Subcutaneous abdominal adipose tissue (tissue), 5 donors: Measurements from ENCODE around the gene UACA.

Experiments
- H3K27ac ChIP-seq: one replicate; pipeline ENCODE4 v1.7.0; 2013; ENCODE audit warnings: low read depth, mild to moderate bottlenecking, inconsistent platforms, low read length, moderate library complexity
- H3K27me3 ChIP-seq, 5 donors: one replicate each; pipeline ENCODE4 v1.7.0; 2013; ENCODE audit warnings: low read length in 5 of 5, inconsistent platforms in 1 of 5; ENCODE audit not compliant: control insufficient read depth in 5 of 5, insufficient read depth in 4 of 5
- H3K36me3 ChIP-seq, 5 donors: one replicate each; pipeline ENCODE4 v1.7.0; 2013; ENCODE audit warnings: low read length in 5 of 5; ENCODE audit not compliant: control insufficient read depth in 5 of 5, insufficient read depth in 5 of 5
- H3K4me1 ChIP-seq, 5 donors: one replicate each; pipeline ENCODE4 v1.7.0; 2013; ENCODE audit warnings: low read length in 5 of 5, mild to moderate bottlenecking in 3 of 5, moderate library complexity in 1 of 5; ENCODE audit not compliant: control insufficient read depth in 5 of 5, insufficient read depth in 5 of 5
- H3K4me3 ChIP-seq, 5 donors: one replicate each; pipeline ENCODE4 v1.7.0; 2013; ENCODE audit warnings: low read length in 5 of 5, low read depth in 1 of 5
- H3K9ac ChIP-seq, 5 donors: one replicate each; pipeline ENCODE4 v1.7.0; 2013; ENCODE audit warnings: low read length in 5 of 5, mild to moderate bottlenecking in 4 of 5, moderate library complexity in 3 of 5
- H3K9me3 ChIP-seq, 5 donors: one replicate each; pipeline ENCODE4 v1.7.0; 2013; ENCODE audit warnings: low read length in 5 of 5; ENCODE audit not compliant: control insufficient read depth in 5 of 5
- donor health status: healthy.
- donor health status: healthy.
- donor health status: healthy.
- donor health status: healthy.
- donor health status: healthy.

Gene UACA

DNA sequence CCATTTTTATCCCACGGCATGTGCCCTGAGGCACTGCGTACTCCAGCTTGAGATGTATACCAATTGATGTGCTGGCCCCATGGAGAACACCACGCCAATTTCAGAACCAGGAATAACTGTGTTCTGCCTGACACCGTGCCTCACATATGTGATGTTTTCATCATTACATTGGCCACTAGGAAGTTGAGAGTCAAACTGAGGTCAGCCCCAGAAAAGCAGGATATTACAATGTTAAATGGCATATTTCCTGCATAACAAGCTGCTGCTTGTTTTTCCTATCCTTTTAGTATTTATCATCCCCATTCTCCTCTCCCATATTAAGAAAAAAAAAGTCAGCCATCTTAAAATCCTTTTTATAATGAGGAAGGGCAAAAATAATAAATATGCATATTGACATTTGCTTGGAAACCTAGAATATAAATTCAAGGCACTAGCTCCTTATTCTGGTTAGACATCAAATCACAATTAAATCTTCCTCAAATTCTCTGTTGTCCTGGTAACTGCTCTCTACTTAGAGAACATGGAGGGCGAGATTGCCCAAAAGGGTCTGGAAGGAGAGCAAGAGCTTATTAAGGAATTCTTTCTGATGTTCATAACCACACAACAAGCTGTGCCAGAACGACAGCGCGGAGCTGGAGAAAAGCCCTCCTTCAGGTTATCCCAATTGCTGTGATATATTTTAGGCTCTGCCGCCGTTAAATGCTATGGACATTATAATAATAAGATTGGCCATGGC, 112.6 kb downstream of the UACA start:
- H3K27me3 ChIP-seq, result no peaks in the 10 kb centered on the region
- H3K9me3 ChIP-seq, result no peaks in the 10 kb centered on the region
- no peak overlapping the region for H3K9ac ChIP-seq
- no peak overlapping the region for H3K27ac ChIP-seq
- H3K4me1 ChIP-seq, result peaks cover 2 to 18% (median 10%) of the 10 kb centered on the region in 5 donors
- no peak overlapping the region for H3K4me3 ChIP-seq
- H3K36me3 ChIP-seq, result peaks cover 7 to 18% (median 11%) of the 10 kb centered on the region in 5 donors

DNA sequence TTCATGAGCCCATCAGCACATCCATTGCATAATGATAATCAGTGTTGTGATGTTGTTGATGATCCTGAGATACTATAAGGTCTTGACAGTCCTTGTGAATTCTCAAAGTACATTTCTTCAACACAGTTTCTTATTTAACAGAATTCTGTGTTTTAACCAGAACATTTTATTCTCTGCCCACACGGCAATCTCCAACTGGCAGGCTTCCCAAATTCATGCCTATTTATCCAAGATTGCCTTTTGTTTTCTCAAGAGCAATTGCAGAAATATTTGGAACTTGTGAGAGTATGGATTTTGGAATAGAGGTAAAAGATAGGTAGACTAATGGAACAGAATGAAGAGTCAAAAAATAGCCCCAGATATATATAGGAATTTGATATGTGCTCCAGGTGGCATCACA, 116.0 kb downstream of the UACA start:
- H3K4me3 ChIP-seq, result no peak overlapping the region
- peaks cover 2 to 18% (median 10%) of the 10 kb centered on the region in 5 donors for H3K4me1 ChIP-seq
- no peak overlapping the region for H3K9ac ChIP-seq
- no peaks in the 10 kb centered on the region for H3K9me3 ChIP-seq
- no peak overlapping the region for H3K27ac ChIP-seq
- H3K27me3 ChIP-seq, result no peaks in the 10 kb centered on the region
- H3K36me3 ChIP-seq, result no peaks in the 10 kb centered on the region

DNA sequence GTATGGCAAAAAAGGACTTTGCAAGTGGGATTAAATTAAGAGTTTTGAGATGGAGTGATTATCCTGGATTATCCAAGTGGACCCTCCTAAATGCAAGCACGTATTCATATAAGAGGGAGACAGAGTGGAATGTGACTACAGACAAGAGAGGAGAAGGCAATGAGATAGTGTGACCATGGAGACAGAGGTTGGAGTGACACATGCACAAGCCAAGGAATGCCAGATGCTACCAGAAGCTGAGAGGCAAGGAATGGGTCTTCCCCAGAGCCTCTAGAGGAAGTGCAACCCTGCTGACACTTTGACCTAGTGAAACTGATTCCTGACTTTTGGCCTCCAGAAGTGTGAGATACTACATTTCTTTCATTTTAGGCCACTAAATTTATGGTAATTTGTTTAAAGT, 117.2 kb downstream of the UACA start:
- no peak overlapping the region for H3K27ac ChIP-seq

DNA sequence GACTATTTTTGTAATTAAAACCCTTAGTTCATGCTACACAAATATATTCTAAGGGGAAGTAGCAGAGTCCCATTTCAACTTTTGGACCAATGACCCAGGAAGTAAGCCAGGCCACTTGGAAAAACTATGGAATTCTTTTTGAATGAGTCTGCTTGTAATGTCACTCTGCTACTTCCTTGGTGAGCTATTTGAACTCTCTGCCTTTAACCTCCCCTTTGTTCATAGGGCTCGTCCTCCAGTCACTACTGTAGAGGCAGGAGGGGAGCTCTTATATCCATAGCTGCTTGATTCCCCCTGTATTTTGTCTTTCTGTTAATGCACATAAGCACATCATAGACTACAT, 119.6 kb downstream of the UACA start:
- H3K27ac ChIP-seq, result no peak overlapping the region
- peaks cover 0 to 12% (median 0%) of the 10 kb centered on the region in 5 donors for H3K36me3 ChIP-seq
- peaks cover 2 to 16% (median 10%) of the 10 kb centered on the region in 5 donors for H3K4me1 ChIP-seq
- H3K27me3 ChIP-seq, result no peaks in the 10 kb centered on the region
- H3K4me3 ChIP-seq, result no peak overlapping the region
- H3K9ac ChIP-seq, result no peak overlapping the region
- no peaks in the 10 kb centered on the region for H3K9me3 ChIP-seq

More for the DNA sequence above, 117.2 kb downstream of the UACA start:
- Histone ChIP-seq H3K4me3 (no peak overlapping the region), H3K27me3 (no peaks in the 10 kb centered on the region), H3K36me3 (no peaks in the 10 kb centered on the region), H3K9me3 (no peaks in the 10 kb centered on the region), H3K4me1 (peaks cover 2 to 18% (median 10%) of the 10 kb centered on the region in 5 donors), H3K9ac (no peak overlapping the region)

DNA sequence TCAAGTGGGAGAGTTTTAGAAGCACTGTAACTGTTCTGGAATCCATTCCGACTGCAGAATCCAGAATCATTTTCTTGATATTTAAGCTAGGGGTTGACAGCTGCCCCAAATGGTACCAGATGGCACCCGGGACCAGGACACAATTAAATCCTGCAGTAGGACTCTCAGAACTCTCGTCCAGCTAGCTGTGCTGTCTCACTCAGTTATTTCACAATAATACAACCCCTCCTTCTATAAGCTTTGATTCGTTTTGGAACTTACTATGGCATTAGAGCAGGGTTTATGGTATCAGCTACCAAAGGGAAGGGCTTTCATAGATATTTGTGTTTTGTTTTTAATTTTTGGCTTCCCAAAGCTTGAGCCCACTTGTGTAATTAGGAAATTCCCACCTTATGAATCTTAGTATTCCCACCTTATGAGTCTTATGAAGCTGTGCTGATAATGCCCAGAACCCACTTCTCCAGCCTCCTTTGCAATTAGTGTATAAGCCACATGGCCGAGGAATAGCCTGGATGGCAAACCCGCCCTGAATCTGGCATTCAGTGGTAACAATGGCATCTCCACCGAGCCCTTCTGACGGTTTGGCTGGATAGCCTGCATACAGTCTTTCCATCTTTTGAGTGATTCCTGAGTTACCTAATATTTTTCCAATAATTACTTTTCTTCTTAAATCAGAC, 120.1 kb downstream of the UACA start:
- peaks cover 0 to 16% (median 0%) of the 10 kb centered on the region in 5 donors for H3K36me3 ChIP-seq
- no peak overlapping the region for H3K4me3 ChIP-seq
- H3K27me3 ChIP-seq, result no peaks in the 10 kb centered on the region
- H3K4me1 ChIP-seq, result peaks cover 2 to 16% (median 10%) of the 10 kb centered on the region in 5 donors
- H3K27ac ChIP-seq, result no peak overlapping the region
- H3K9ac ChIP-seq, result no peak overlapping the region
- no peaks in the 10 kb centered on the region for H3K9me3 ChIP-seq

DNA sequence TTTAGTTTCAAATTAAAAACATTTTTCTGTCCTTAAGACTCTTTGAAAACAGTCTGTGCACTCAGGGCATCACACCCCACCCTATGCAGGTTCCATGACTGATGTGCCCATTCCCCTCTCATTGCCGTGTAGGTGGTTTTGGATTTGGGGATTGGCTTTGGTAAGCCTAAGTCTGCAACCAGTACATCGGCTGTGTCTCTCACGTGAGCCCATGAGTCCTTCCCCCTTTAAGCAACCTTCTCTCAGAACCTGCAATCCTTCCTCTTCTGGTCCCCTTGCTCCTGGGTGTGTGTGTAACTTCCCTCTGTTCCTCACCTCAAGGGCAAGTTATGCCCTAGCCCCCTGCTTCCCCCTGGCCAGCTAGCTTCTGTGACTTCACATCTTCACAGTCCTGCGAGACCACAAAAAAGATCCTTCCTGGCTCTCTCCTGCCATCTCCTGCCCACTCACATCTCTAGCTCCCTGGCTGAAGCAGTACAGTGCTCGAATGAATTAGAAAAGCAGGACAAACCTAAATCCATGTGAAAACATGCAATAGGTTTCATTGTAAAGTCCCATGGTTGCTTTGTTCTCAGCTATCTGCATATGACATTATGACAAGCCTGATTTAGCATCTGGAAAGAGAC, 126.7 kb downstream of the UACA start:
- Histone ChIP-seq H3K4me3 (no peak overlapping the region), H3K4me1 (peaks cover 0 to 2% (median 0%) of the 10 kb centered on the region in 5 donors), H3K36me3 (peaks cover 0 to 26% (median 0%) of the 10 kb centered on the region in 5 donors), H3K9ac (no peak overlapping the region), H3K27me3 (peaks cover 0 to 2% (median 0%) of the 10 kb centered on the region in 5 donors), H3K27ac (no peak overlapping the region), H3K9me3 (no peaks in the 10 kb centered on the region)

DNA sequence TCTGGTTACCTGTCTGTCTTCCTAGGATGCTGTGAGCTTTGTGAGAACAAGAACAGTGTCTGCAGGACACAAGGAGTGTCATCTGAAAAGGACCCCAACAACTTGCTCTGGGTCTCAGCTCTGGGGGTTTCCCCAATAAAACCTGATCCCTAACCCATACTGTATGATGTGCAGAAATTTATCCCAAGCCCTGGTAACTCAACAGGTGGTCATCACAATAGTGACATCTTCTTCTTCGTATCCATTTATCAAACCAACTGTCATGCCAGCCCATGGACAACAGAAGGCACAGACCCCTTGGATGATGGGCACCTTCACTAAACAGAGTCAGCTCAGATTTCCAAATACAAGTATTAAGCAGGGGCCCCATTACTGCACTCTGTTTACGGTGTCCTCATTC, 127.5 kb downstream of the UACA start:
- Histone ChIP-seq H3K9me3 (no peaks in the 10 kb centered on the region), H3K27ac (no peak overlapping the region), H3K9ac (no peak overlapping the region), H3K36me3 (peaks cover 0 to 26% (median 0%) of the 10 kb centered on the region in 5 donors), H3K4me1 (peaks cover 0 to 2% (median 0%) of the 10 kb centered on the region in 5 donors), H3K4me3 (no peak overlapping the region), H3K27me3 (peaks cover 0 to 2% (median 0%) of the 10 kb centered on the region in 5 donors)

DNA sequence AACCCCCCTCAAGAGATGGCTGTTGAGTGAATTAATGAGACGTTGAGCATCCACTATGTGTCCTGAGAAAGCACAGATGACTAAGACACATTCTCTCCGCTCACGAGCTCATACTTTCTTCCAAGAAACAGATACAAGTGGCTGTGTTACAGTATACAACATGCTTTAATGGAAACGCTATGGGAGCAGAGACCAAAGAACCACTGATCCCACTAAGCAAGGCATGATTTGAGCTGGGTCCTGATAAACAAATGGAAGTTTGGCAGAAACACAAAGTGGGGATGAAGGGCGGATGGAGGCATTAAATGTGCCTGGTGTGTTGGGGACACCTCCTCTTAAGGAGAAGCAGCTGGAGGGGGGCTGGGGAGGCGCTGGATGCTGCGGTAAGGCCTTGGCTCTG, 129.4 kb downstream of the UACA start:
- H3K9me3 ChIP-seq, result no peaks in the 10 kb centered on the region
- H3K4me3 ChIP-seq, result no peak overlapping the region
- peaks cover 0 to 3% (median 0%) of the 10 kb centered on the region in 5 donors for H3K27me3 ChIP-seq
- no peak overlapping the region for H3K9ac ChIP-seq
- H3K36me3 ChIP-seq, result peaks cover 0 to 16% (median 0%) of the 10 kb centered on the region in 5 donors
- H3K27ac ChIP-seq, result no peak overlapping the region
- peaks cover 0 to 2% (median 0%) of the 10 kb centered on the region in 5 donors for H3K4me1 ChIP-seq

DNA sequence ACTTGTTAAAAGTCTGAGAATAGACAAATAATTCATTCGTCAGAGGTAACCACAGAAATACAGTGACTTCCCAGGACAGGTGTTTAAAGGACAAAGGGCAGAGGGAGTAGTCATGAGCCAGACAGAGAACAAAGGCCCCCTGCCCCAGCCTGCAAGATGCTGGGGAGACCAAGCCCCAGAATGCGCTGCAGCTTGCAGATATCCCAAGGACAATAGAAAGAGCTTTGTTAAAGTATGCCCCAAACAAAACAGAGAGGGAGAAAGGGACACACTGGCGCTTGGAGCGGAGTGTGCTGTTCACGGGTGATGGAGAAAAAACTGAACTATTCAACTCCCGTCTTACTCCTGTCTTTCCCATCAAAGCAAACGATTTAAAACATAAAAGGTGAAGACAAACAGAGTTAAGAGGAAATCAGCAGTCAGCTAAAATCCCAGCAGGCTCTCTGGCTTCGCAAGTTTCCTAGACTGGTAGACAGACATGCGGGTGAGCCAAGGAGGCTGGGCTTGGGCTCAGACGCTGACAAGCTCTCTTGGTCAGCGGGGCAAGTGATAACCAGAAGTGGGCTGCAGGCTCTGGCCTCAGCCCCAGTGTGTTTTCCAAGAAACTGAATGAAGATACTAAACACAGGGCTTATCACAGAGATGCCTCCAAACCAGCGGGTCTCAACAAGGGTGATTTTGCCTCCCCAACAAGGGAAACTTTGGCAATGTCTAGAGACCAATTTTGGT, 130.1 kb downstream of the UACA start:
- H3K36me3 ChIP-seq, result peaks cover 0 to 10% (median 0%) of the 10 kb centered on the region in 5 donors
- peaks cover 0 to 4% (median 0%) of the 10 kb centered on the region in 5 donors for H3K27me3 ChIP-seq
- H3K4me3 ChIP-seq, result no peak overlapping the region
- H3K4me1 ChIP-seq, result peaks cover 0 to 5% (median 0%) of the 10 kb centered on the region in 5 donors
- H3K9ac ChIP-seq, result no peak overlapping the region
- no peak overlapping the region for H3K27ac ChIP-seq
- no peaks in the 10 kb centered on the region for H3K9me3 ChIP-seq
